Esophagus (tissue), 2 donors: ENCODE results near the gene PLOD2. TPM values are rescaled to one million over a fixed set of nuclear protein-coding genes. Genes with fewer than 3 reads are reported as not detected.
"Not testable (repeated sequence)": the region's sequence is repeated elsewhere in the genome, so short reads cannot be mapped to it uniquely, and the experiment has no call there.

Experiments used
- H3K27ac ChIP-seq, 2 donors: one replicate each; pipeline ENCODE4 v1.5.1; 2013; ENCODE audit warnings: low read depth in 2 of 2, mild to moderate bottlenecking in 2 of 2, inconsistent platforms in 1 of 2, low read length in 1 of 2, moderate library complexity in 1 of 2
- H3K27me3 ChIP-seq, 2 donors: one replicate each; pipeline ENCODE4 v1.6.1; 2013; ENCODE audit warnings: low read length in 2 of 2, control low read depth in 1 of 2, mild to moderate bottlenecking in 1 of 2; ENCODE audit not compliant: insufficient read depth in 2 of 2, control insufficient read depth in 1 of 2
- H3K36me3 ChIP-seq, 2 donors: one replicate each; pipeline ENCODE4 v1.6.1; 2013; ENCODE audit warnings: low read length in 1 of 2; ENCODE audit not compliant: control insufficient read depth in 2 of 2, insufficient read depth in 2 of 2
- H3K4me1 ChIP-seq, 2 donors: one replicate each; pipeline ENCODE4 v1.6.1; 2013; ENCODE audit warnings: low read length in 1 of 2; ENCODE audit not compliant: control insufficient read depth in 2 of 2, insufficient read depth in 2 of 2
- H3K4me3 ChIP-seq, 2 donors: one replicate each; pipeline ENCODE4 v1.5.1; 2013; ENCODE audit warnings: low read length in 2 of 2, mild to moderate bottlenecking in 2 of 2, low read depth in 1 of 2, moderate library complexity in 1 of 2
- H3K9me3 ChIP-seq, 2 donors: one replicate each; pipeline ENCODE4 v1.6.1; 2013; ENCODE audit warnings: mild to moderate bottlenecking in 2 of 2, low read depth in 1 of 2, low read length in 1 of 2, moderate library complexity in 1 of 2; ENCODE audit not compliant: control insufficient read depth in 2 of 2, insufficient read depth in 1 of 2
- WGBS, 2 donors: extraction: QIAGEN DNeasy Blood & Tissue Kit; methylation state at CpG; one replicate each; pipeline ENCODE4 v1.1.7; 2013; 5-methylcytosine and 5-hydroxymethylcytosine counted together
- polyA plus RNA-seq, 2 donors: library from polyadenylated mRNA; stranded (reverse); fragments of 200-250 nt; gene quantifications; one replicate each; pipeline ENCODE4 v1.2.3, GENCODE V29; 2013
- donor health status: healthy with polysubstance abuse.
- donor health status: Bipolar disorder and iron deficiency.

The PLOD2 gene
- polyA plus RNA-seq, 2 donors: 13.8 to 15.5 TPM

- not testable (repeated sequence) for H3K9me3 ChIP-seq, H3K4me1 ChIP-seq, H3K27me3 ChIP-seq, H3K36me3 ChIP-seq, H3K4me3 ChIP-seq, H3K27ac ChIP-seq
- WGBS, 2 donors: 94 to 95% methylated on average over 12 of the region's 12 CpGs
Measured at GRCh38 chr3:146113804-146114203, 47.2 kb downstream of the PLOD2 start.

- peaks cover 0 to 2% of the 10 kb centered on the region in 2 donors for H3K36me3 ChIP-seq
- no peaks in the 10 kb centered on the region for H3K9me3 ChIP-seq
- H3K4me3 ChIP-seq: no peak overlapping the region
- no peak overlapping the region for H3K27ac ChIP-seq
- no peaks in the 10 kb centered on the region for H3K27me3 ChIP-seq
- no peaks in the 10 kb centered on the region for H3K4me1 ChIP-seq
Measured at GRCh38 chr3:146111337-146111736, 49.6 kb downstream of the PLOD2 start.

- Histone ChIP-seq H3K27me3 (no peaks in the 10 kb centered on the region), H3K27ac (no peak overlapping the region), H3K4me3 (no peak overlapping the region), H3K4me1 (no peaks in the 10 kb centered on the region), H3K36me3 (peaks cover 0 to 2% of the 10 kb centered on the region in 2 donors), H3K9me3 (no peaks in the 10 kb centered on the region)
- WGBS, 2 donors: 91 to 92% methylated on average over 1 of the region's 1 CpG
Measured at GRCh38 chr3:146110161-146110560, 50.8 kb downstream of the PLOD2 start.

GRCh38 chr3:146106986-146107385, 54.0 kb downstream of the PLOD2 start:
- H3K9me3 ChIP-seq: no peaks in the 10 kb centered on the region
- H3K36me3 ChIP-seq: peaks cover 0 to 2% of the 10 kb centered on the region in 2 donors
- no peaks in the 10 kb centered on the region for H3K27me3 ChIP-seq
- no peaks in the 10 kb centered on the region for H3K4me1 ChIP-seq
- no peak overlapping the region for H3K4me3 ChIP-seq
- no peak overlapping the region for H3K27ac ChIP-seq
- whole genome bisulfite sequencing, 2 donors: 71 to 74% methylated on average over 5 of the region's 5 CpGs

- WGBS, 2 donors: 92% methylated on average over 3 of the region's 3 CpGs
- Histone ChIP-seq H3K27ac (no peak overlapping the region), H3K27me3 (no peaks in the 10 kb centered on the region), H3K4me3 (no peak overlapping the region), H3K9me3 (no peaks in the 10 kb centered on the region), H3K36me3 (peaks cover 0 to 2% of the 10 kb centered on the region in 2 donors), H3K4me1 (peaks cover 0 to 2% of the 10 kb centered on the region in 2 donors)
Measured at GRCh38 chr3:146104068-146104467, 56.9 kb downstream of the PLOD2 start.

GRCh38 chr3:146102885-146103284, 58.1 kb downstream of the PLOD2 start:
- H3K9me3 ChIP-seq: no peaks in the 10 kb centered on the region
- H3K27me3 ChIP-seq: no peaks in the 10 kb centered on the region
- H3K36me3 ChIP-seq: no peaks in the 10 kb centered on the region
- no peak overlapping the region for H3K27ac ChIP-seq
- WGBS, 2 donors: 76 to 83% methylated on average over 3 of the region's 3 CpGs
- H3K4me1 ChIP-seq: peaks cover 0 to 2% of the 10 kb centered on the region in 2 donors
- H3K4me3 ChIP-seq: no peak overlapping the region

GRCh38 chr3:146101538-146101937, 59.4 kb downstream of the PLOD2 start:
- no peak overlapping the region for H3K27ac ChIP-seq
- no peaks in the 10 kb centered on the region for H3K27me3 ChIP-seq
- 92 to 93% methylated on average over 2 of the region's 2 CpGs for whole genome bisulfite sequencing, 2 donors
- H3K36me3 ChIP-seq: no peaks in the 10 kb centered on the region
- no peak overlapping the region for H3K4me3 ChIP-seq
- peaks cover 0 to 2% of the 10 kb centered on the region in 2 donors for H3K4me1 ChIP-seq
- no peaks in the 10 kb centered on the region for H3K9me3 ChIP-seq

- Histone ChIP-seq H3K36me3 (no peaks in the 10 kb centered on the region), H3K9me3 (no peaks in the 10 kb centered on the region), H3K27me3 (no peaks in the 10 kb centered on the region), H3K27ac (no peak overlapping the region), H3K4me1 (peaks cover 0 to 2% of the 10 kb centered on the region in 2 donors), H3K4me3 (no peak overlapping the region)
Measured at GRCh38 chr3:146100825-146101444, 60.0 kb downstream of the PLOD2 start.

- peaks cover 0 to 2% of the 10 kb centered on the region in 2 donors for H3K4me1 ChIP-seq
- no peaks in the 10 kb centered on the region for H3K9me3 ChIP-seq
- no peak overlapping the region for H3K27ac ChIP-seq
- H3K27me3 ChIP-seq: no peaks in the 10 kb centered on the region
- 78 to 98% methylated on average over 2 of the region's 2 CpGs for WGBS, 2 donors
- H3K36me3 ChIP-seq: no peaks in the 10 kb centered on the region
- no peak overlapping the region for H3K4me3 ChIP-seq
Measured at GRCh38 chr3:146100180-146100579, 60.8 kb downstream of the PLOD2 start.

GRCh38 chr3:146099316-146099715, 61.7 kb downstream of the PLOD2 start:
- Histone ChIP-seq H3K4me3 (no peak overlapping the region), H3K36me3 (no peaks in the 10 kb centered on the region), H3K9me3 (no peaks in the 10 kb centered on the region), H3K27me3 (no peaks in the 10 kb centered on the region), H3K27ac (no peak overlapping the region), H3K4me1 (peaks cover 0 to 2% of the 10 kb centered on the region in 2 donors)
- 79 to 80% methylated on average over 9 of the region's 9 CpGs for WGBS, 2 donors
